ENCODE measurements around the gene TAF4. TPM values are rescaled to one million over a fixed set of nuclear protein-coding genes. Genes with fewer than 3 reads are reported as not detected.

The TAF4 gene
- total RNA-seq, 2 donors from 2014 or later, result 10.4 to 11.0 TPM

- Histone ChIP-seq H3K4me3 (no peak overlapping the region), H3K9me3 (no peaks in the 10 kb centered on the region), H3K4me1 (ENCODE audit: control insufficient read depth in 1 of 2, low read depth in 2 of 2) (no peaks in the 10 kb centered on the region), H3K36me3 (no peaks in the 10 kb centered on the region), H3K27ac (no peak overlapping the region), H3K27me3 (replicated peaks; ENCODE audit: insufficient read depth) (no peaks in the 10 kb centered on the region)
- TF ChIP-seq, protein P1, sequence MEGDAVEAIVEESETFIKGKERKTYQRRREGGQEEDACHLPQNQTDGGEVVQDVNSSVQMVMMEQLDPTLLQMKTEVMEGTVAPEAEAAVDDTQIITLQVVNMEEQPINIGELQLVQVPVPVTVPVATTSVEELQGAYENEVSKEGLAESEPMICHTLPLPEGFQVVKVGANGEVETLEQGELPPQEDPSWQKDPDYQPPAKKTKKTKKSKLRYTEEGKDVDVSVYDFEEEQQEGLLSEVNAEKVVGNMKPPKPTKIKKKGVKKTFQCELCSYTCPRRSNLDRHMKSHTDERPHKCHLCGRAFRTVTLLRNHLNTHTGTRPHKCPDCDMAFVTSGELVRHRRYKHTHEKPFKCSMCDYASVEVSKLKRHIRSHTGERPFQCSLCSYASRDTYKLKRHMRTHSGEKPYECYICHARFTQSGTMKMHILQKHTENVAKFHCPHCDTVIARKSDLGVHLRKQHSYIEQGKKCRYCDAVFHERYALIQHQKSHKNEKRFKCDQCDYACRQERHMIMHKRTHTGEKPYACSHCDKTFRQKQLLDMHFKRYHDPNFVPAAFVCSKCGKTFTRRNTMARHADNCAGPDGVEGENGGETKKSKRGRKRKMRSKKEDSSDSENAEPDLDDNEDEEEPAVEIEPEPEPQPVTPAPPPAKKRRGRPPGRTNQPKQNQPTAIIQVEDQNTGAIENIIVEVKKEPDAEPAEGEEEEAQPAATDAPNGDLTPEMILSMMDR (IDR thresholded peaks at IDR 0.05), result no peak
- DNase-seq (ENCODE audit: low spot score) (no peak), ATAC-seq (ENCODE audit: insufficient number of reproducible peaks, low FRiP score, low read depth) (no peak)
Observed at GRCh38 chr20:61938839-61939690, 126.6 kb downstream of the TAF4 start.

GRCh38 chr20:61937963-61938838 is 127.5 kb downstream of the TAF4 start:
- TF ChIP-seq, protein P1 (IDR thresholded peaks at IDR 0.05), result no peak
- Histone ChIP-seq H3K9me3 (no peaks in the 10 kb centered on the region), H3K27ac (no peak overlapping the region), H3K36me3 (no peaks in the 10 kb centered on the region), H3K4me3 (no peak overlapping the region), H3K27me3 (replicated peaks; ENCODE audit: insufficient read depth) (no peaks in the 10 kb centered on the region), H3K4me1 (ENCODE audit: control insufficient read depth in 1 of 2, low read depth in 2 of 2) (no peaks in the 10 kb centered on the region)
- ATAC-seq (ENCODE audit: insufficient number of reproducible peaks, low FRiP score, low read depth) (no peak), DNase-seq (ENCODE audit: low spot score) (no peak)

- DNase-seq (ENCODE audit: low spot score) (no peak), ATAC-seq (ENCODE audit: insufficient number of reproducible peaks, low FRiP score, low read depth) (no peak)
- TF ChIP-seq, protein P1 (IDR thresholded peaks at IDR 0.05), result no peak
- H3K27ac ChIP-seq, result no peak overlapping the region
- H3K36me3 ChIP-seq, result no peaks in the 10 kb centered on the region
- no peaks in the 10 kb centered on the region for H3K4me1 ChIP-seq (ENCODE audit: control insufficient read depth in 1 of 2, low read depth in 2 of 2)
- no peak overlapping the region for H3K4me3 ChIP-seq
- H3K9me3 ChIP-seq, result no peaks in the 10 kb centered on the region
- H3K27me3 ChIP-seq (replicated peaks; ENCODE audit: insufficient read depth), result no peaks in the 10 kb centered on the region
Observed at GRCh38 chr20:61937146-61937962, 128.3 kb downstream of the TAF4 start.

DNA sequence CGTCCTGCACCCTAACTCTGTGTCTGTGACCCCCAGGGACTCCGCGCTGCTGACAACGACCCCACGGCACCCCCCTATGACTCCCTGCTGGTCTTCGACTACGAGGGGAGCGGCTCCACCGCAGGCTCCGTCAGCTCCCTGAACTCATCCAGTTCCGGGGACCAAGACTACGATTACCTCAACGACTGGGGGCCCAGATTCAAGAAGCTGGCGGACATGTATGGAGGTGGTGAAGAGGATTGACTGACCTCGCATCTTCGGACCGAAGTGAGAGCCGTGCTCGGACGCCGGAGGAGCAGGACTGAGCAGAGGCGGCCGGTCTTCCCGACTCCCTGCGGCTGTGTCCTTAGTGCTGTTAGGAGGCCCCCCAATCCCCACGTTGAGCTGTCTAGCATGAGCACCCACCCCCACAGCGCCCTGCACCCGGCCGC is 129.0 kb downstream of the TAF4 start:
- TF ChIP-seq, protein P1 (IDR thresholded peaks at IDR 0.05), result no peak
- Histone ChIP-seq H3K9me3 (no peaks in the 10 kb centered on the region), H3K36me3 (no peaks in the 10 kb centered on the region), H3K27me3 (replicated peaks; ENCODE audit: insufficient read depth) (no peaks in the 10 kb centered on the region), H3K4me1 (ENCODE audit: control insufficient read depth in 1 of 2, low read depth in 2 of 2) (no peaks in the 10 kb centered on the region), H3K27ac (no peak overlapping the region), H3K4me3 (no peak overlapping the region)
- no peak for DNase-seq (ENCODE audit: low spot score)
- ATAC-seq (ENCODE audit: insufficient number of reproducible peaks, low FRiP score, low read depth), result no peak
